ENCODE measurements around the gene AGAP1.

GRCh38 chr2:235523486-235524150, 29.8 kb downstream of the AGAP1 start:
- TF ChIP-seq CTCF (IDR thresholded peaks at IDR 0.05), result no peak
- TF ChIP-seq POLR2A (IDR thresholded peaks at IDR 0.05), result no peak
- TF ChIP-seq EP300 (IDR thresholded peaks at IDR 0.05), result no peak
